ENCODE data around the gene NTRK3.

DNA sequence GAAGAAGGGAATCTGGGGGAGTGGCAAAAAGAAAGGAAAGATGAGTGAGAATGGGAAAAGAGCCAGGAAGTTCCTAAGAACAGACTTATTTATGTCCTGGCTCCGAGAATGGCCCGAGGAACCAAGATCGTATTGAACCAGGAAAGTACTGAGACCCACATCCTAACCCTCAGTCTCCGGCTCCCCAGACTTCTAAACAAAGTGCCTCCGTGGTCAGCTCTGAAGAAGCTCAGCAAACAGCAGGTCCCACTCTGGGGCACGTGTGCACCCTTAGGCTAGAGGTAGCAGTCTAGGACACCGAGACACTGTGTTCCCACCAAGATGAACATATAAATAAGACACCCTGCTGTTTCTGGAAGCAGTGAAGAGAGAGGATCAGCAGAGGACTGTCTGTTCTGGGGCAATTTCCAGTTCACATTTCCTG is 307.4 kb downstream of the NTRK3 start:
- TF ChIP-seq, protein P1, sequence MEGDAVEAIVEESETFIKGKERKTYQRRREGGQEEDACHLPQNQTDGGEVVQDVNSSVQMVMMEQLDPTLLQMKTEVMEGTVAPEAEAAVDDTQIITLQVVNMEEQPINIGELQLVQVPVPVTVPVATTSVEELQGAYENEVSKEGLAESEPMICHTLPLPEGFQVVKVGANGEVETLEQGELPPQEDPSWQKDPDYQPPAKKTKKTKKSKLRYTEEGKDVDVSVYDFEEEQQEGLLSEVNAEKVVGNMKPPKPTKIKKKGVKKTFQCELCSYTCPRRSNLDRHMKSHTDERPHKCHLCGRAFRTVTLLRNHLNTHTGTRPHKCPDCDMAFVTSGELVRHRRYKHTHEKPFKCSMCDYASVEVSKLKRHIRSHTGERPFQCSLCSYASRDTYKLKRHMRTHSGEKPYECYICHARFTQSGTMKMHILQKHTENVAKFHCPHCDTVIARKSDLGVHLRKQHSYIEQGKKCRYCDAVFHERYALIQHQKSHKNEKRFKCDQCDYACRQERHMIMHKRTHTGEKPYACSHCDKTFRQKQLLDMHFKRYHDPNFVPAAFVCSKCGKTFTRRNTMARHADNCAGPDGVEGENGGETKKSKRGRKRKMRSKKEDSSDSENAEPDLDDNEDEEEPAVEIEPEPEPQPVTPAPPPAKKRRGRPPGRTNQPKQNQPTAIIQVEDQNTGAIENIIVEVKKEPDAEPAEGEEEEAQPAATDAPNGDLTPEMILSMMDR (IDR thresholded peaks at IDR 0.05; ENCODE audit: insufficient read depth, low read length), result no peak
- TF ChIP-seq POLR2AphosphoS5 (IDR thresholded peaks at IDR 0.05; ENCODE audit: low read depth), result no peak
- TF ChIP-seq, protein P2, sequence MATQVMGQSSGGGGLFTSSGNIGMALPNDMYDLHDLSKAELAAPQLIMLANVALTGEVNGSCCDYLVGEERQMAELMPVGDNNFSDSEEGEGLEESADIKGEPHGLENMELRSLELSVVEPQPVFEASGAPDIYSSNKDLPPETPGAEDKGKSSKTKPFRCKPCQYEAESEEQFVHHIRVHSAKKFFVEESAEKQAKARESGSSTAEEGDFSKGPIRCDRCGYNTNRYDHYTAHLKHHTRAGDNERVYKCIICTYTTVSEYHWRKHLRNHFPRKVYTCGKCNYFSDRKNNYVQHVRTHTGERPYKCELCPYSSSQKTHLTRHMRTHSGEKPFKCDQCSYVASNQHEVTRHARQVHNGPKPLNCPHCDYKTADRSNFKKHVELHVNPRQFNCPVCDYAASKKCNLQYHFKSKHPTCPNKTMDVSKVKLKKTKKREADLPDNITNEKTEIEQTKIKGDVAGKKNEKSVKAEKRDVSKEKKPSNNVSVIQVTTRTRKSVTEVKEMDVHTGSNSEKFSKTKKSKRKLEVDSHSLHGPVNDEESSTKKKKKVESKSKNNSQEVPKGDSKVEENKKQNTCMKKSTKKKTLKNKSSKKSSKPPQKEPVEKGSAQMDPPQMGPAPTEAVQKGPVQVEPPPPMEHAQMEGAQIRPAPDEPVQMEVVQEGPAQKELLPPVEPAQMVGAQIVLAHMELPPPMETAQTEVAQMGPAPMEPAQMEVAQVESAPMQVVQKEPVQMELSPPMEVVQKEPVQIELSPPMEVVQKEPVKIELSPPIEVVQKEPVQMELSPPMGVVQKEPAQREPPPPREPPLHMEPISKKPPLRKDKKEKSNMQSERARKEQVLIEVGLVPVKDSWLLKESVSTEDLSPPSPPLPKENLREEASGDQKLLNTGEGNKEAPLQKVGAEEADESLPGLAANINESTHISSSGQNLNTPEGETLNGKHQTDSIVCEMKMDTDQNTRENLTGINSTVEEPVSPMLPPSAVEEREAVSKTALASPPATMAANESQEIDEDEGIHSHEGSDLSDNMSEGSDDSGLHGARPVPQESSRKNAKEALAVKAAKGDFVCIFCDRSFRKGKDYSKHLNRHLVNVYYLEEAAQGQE (IDR thresholded peaks at IDR 0.05; ENCODE audit: insufficient replicate concordance, low read depth), result no peak
